SK-N-SH treated with all-trans-retinoic acid at 6 μM for 48 hours (cell line): ENCODE data around the gene PCP4.

Experiments used
- ARNTL ChIP-seq: fragments of 450-650 bp; formaldehyde crosslinking; IDR thresholded peaks from 2 replicates; pipeline ENCODE4 v1.5.0; 2020; ENCODE audit warnings: low read depth, mild to moderate bottlenecking, moderate library complexity, borderline replicate concordance
- CREB5 ChIP-seq: fragments of 250-450 bp; sonication (Bioruptor Pico); IDR thresholded peaks from 2 replicates; pipeline ENCODE4 v1.5.1; 2020; ENCODE audit warnings: low read depth, mild to moderate bottlenecking, moderate library complexity
- PATZ1 ChIP-seq: fragments of 250-450 bp; sonication (Bioruptor Pico); IDR thresholded peaks from 2 replicates; pipeline ENCODE4 v1.8.0; 2020; ENCODE audit warnings: mild to moderate bottlenecking, moderate library complexity, borderline replicate concordance
- PPARA ChIP-seq: fragments of 250-450 bp; sonication (Bioruptor Pico); IDR thresholded peaks from 2 replicates; pipeline ENCODE4 v1.5.0; 2020; ENCODE audit warnings: mild to moderate bottlenecking, borderline replicate concordance
- SNAI2 ChIP-seq: fragments of 250-450 bp; sonication (Bioruptor Pico); IDR thresholded peaks from 2 replicates; pipeline ENCODE4 v1.5.0; 2020; ENCODE audit warnings: mild to moderate bottlenecking, moderate library complexity
- TOX ChIP-seq: fragments of 250-450 bp; sonication (Bioruptor Pico); IDR thresholded peaks from 2 replicates; pipeline ENCODE4 v1.8.0; 2021; ENCODE audit warnings: mild to moderate bottlenecking, moderate library complexity, borderline replicate concordance
- ZC3H10 ChIP-seq: fragments of 250-450 bp; sonication (Bioruptor Pico); IDR thresholded peaks from 2 replicates; pipeline ENCODE4 v1.5.1; 2021; ENCODE audit warnings: mild to moderate bottlenecking, moderate library complexity
- ZFP3 ChIP-seq: fragments of 250-450 bp; sonication (Bioruptor Pico); IDR thresholded peaks from 2 replicates; pipeline ENCODE4 v1.5.0; 2020; ENCODE audit warnings: mild to moderate bottlenecking, moderate library complexity
- ZFP30 ChIP-seq: fragments of 450-650 bp; formaldehyde crosslinking; IDR thresholded peaks from 2 replicates; pipeline ENCODE4 v1.5.0; 2022; ENCODE audit warnings: mild to moderate bottlenecking, moderate library complexity
- ZNF565 ChIP-seq: fragments of 450-650 bp; formaldehyde crosslinking; conservative IDR thresholded peaks from 2 replicates; pipeline ENCODE4 v1.5.0; 2020; ENCODE audit warnings: low read depth, mild to moderate bottlenecking, moderate library complexity
- ZNF70 ChIP-seq: fragments of 450-650 bp; formaldehyde crosslinking; IDR thresholded peaks from 2 replicates; pipeline ENCODE4 v1.5.0; 2020; ENCODE audit warnings: mild to moderate bottlenecking, moderate library complexity

- no peak for TF ChIP-seq PPARA
- no peak for TF ChIP-seq ZFP30 (CRISPR knock-in tag)
- TF ChIP-seq ZNF70 (CRISPR knock-in tag): no peak
- no peak for TF ChIP-seq SNAI2 (CRISPR knock-in tag)
- no peak for TF ChIP-seq PATZ1 (CRISPR knock-in tag)
- no peak for TF ChIP-seq CREB5 (CRISPR knock-in tag)
- TF ChIP-seq ZC3H10 (CRISPR knock-in tag): no peak
- TF ChIP-seq ARNTL (CRISPR knock-in tag): no peak
- no peak for TF ChIP-seq ZFP3
- TF ChIP-seq ZNF565: no peak
- no peak for TF ChIP-seq TOX (CRISPR knock-in tag)
These were observed 33.7 kb downstream of the PCP4 start for GRCh38 chr21:39900911-39901310.
